Esophagus muscularis mucosa (tissue), 4 donors: ENCODE measurements around the gene LENG1. TPM values are rescaled to one million over a fixed set of nuclear protein-coding genes. Genes with fewer than 3 reads are reported as not detected.
A peak's percentile ranks its signal among the peaks of the same experiment; 100 is the strongest.

Experiments
- DNase-seq: peaks from one replicate; pipeline ENCODE4 v3.0.0-alpha.2; 2017; ENCODE audit errors: extremely low spot score
- H3K27ac ChIP-seq, 4 donors: fragments of 200-600 bp; sonication (generic); replicated peaks in 1 of 4; 1 replicate in 3 of 4; 2 replicates in 1 of 4; pipeline ENCODE4 v1.5.1; 2016 to 2019; ENCODE audit warnings: mild to moderate bottlenecking in 1 of 4
- H3K27me3 ChIP-seq, 4 donors: fragments of 200-600 bp; sonication (generic); one replicate each; pipeline versions ENCODE4 v1.5.1 to v1.6.0; 2016 to 2019
- H3K36me3 ChIP-seq, 4 donors: fragments of 200-600 bp; sonication (generic); one replicate each; pipeline ENCODE4 v1.5.1; 2016 to 2019
- H3K4me1 ChIP-seq, 4 donors: fragments of 200-600 bp; sonication (generic); one replicate each; pipeline ENCODE4 v1.5.1; 2016 to 2019
- H3K4me3 ChIP-seq, 4 donors: fragments of 200-600 bp; sonication (generic); 1 replicate in 2 of 4; 2 replicates in 2 of 4; pipeline ENCODE4 v1.5.1; 2016 to 2019; ENCODE audit warnings: mild to moderate bottlenecking in 4 of 4, moderate library complexity in 1 of 4
- H3K9me3 ChIP-seq, 4 donors: fragments of 200-600 bp; sonication (generic); 1 replicate in 3 of 4; 2 replicates in 1 of 4; pipeline ENCODE4 v1.5.1; 2016 to 2019
- CTCF ChIP-seq, 3 experiments: fragments of 200-600 bp in 2 of 3; fragments of 450-650 bp in 1 of 3; sonication (generic) in 2 of 3; IDR thresholded peaks; one replicate each; pipeline ENCODE4 v1.5.1; 2017 to 2019; ENCODE audit warnings: antibody characterized with exemption in 3 of 3, mild to moderate bottlenecking in 2 of 3, moderate library complexity in 1 of 3
- EP300 ChIP-seq: sonication (generic); formaldehyde crosslinking; IDR thresholded peaks from one replicate; pipeline ENCODE4 v1.6.1; 2017; ENCODE audit warnings: antibody characterized with exemption
- POLR2A ChIP-seq: fragments of 450-650 bp; IDR thresholded peaks from one replicate; pipeline ENCODE4 v1.6.1; 2017; ENCODE audit warnings: antibody characterized with exemption, moderate library complexity, mild to moderate bottlenecking, low read depth
- POLR2AphosphoS5 ChIP-seq, 2 donors: sonication (generic); formaldehyde crosslinking; IDR thresholded peaks; one replicate each; pipeline ENCODE4 v1.6.1; 2017; ENCODE audit warnings: antibody characterized with exemption in 2 of 2
- WGBS: methylation state at CpG from one replicate; pipeline ENCODE4 v1.1.5; 2018; 5-methylcytosine and 5-hydroxymethylcytosine counted together
- intact Hi-C: fragments of 100-400 bp; cut with DNase I; formaldehyde crosslinking; loops from one replicate; pipeline ENCODE4 v1.15.1; 2023
- total RNA-seq, 4 donors: library from RNA; depleted of rRNA; stranded (reverse); fragments of >200 nt; gene quantifications; one replicate each; pipeline versions ENCODE4 v1.1.0 to v1.2.1, GENCODE V29; 2016

LENG1 gene
- total RNA-seq, 4 donors from 2014 or later = 10.0 to 12.7 (median 11.5) TPM

GRCh38 chr19:54169149-54169740 lies 9.7 kb upstream of the LENG1 start:
- peaks cover 0 to 67% (median 15%) of the 10 kb centered on the region in 4 donors for H3K27me3 ChIP-seq
- no peak overlapping the region for H3K4me3 ChIP-seq
- peaks cover 10 to 25% (median 15%) of the 10 kb centered on the region in 4 donors for H3K4me1 ChIP-seq
- H3K36me3 ChIP-seq = no peaks in the 10 kb centered on the region
- H3K9me3 ChIP-seq = no peaks in the 10 kb centered on the region
- no peak for DNase-seq
- intact Hi-C loops = loop anchor here (5.0 kb wide), 1 partner anchor 33 kb away; the partner anchor contains the start of gene RPS9
- TF ChIP-seq CTCF (IDR thresholded peaks at IDR 0.05) (no peak), POLR2AphosphoS5 (IDR thresholded peaks at IDR 0.05) (no peak), POLR2A (no peak), EP300 (no peak)
- no peak overlapping the region for H3K27ac ChIP-seq
- 82% methylated on average over 21 of the region's 21 CpGs for WGBS

- 9% methylated on average over 11 of the region's 25 CpGs for WGBS
- H3K27me3 ChIP-seq = peaks cover 0 to 58% (median 13%) of the 10 kb centered on the region in 4 donors
- peaks cover 12 to 28% (median 18%) of the 10 kb centered on the region in 4 donors for H3K4me1 ChIP-seq
- DNase-seq = peak; percentile 97
- no peak for TF ChIP-seq POLR2AphosphoS5 (IDR thresholded peaks at IDR 0.05)
- TF ChIP-seq CTCF (IDR thresholded peaks at IDR 0.05) = peak; percentile 79 to 89 (median 81)
- intact Hi-C loops = loop anchor here (5.0 kb wide), 1 partner anchor 34 kb away; the partner anchor contains the start of gene RPS9
- H3K4me3 ChIP-seq = peak overlapping the region in 1 of 4 donors; percentile 7
- H3K27ac ChIP-seq = no peak overlapping the region
- no peaks in the 10 kb centered on the region for H3K36me3 ChIP-seq
- H3K9me3 ChIP-seq = no peaks in the 10 kb centered on the region
Observed at GRCh38 chr19:54168174-54168917, 8.8 kb upstream of the LENG1 start.

GRCh38 chr19:54165222-54165621 lies 5.7 kb upstream of the LENG1 start:
- Histone ChIP-seq H3K4me1 (peaks cover 37 to 50% (median 47%) of the 10 kb centered on the region in 4 donors), H3K27ac (no peak overlapping the region), H3K27me3 (peaks cover 0 to 39% (median 7%) of the 10 kb centered on the region in 4 donors), H3K4me3 (no peak overlapping the region), H3K9me3 (no peaks in the 10 kb centered on the region), H3K36me3 (no peaks in the 10 kb centered on the region)
- no peak for TF ChIP-seq POLR2A
- no peak for TF ChIP-seq CTCF (IDR thresholded peaks at IDR 0.05)
- TF ChIP-seq EP300 = no peak
- no peak for TF ChIP-seq POLR2AphosphoS5 (IDR thresholded peaks at IDR 0.05)
- no peak for DNase-seq
- intact Hi-C loops = loop anchor here (5.0 kb wide), 1 partner anchor 37 kb away; the partner anchor contains the start of gene RPS9
- WGBS = 90% methylated on average over 25 of the region's 25 CpGs

- H3K36me3 ChIP-seq = no peaks in the 10 kb centered on the region
- intact Hi-C loops = loop anchor here (5.0 kb wide), 1 partner anchor 38 kb away; the partner anchor contains the start of gene RPS9
- H3K4me1 ChIP-seq = peaks cover 39 to 53% (median 49%) of the 10 kb centered on the region in 4 donors
- no peak for TF ChIP-seq CTCF (IDR thresholded peaks at IDR 0.05)
- H3K4me3 ChIP-seq = peak overlapping the region in 2 of 4 donors; percentile 16 to 39
- no peaks in the 10 kb centered on the region for H3K9me3 ChIP-seq
- whole genome bisulfite sequencing = 14% methylated on average over 18 of the region's 37 CpGs
- H3K27ac ChIP-seq = no peak overlapping the region
- H3K27me3 ChIP-seq = peaks cover 0 to 39% (median 7%) of the 10 kb centered on the region in 4 donors
- DNase-seq = no peak
Observed at GRCh38 chr19:54164369-54165068, 5.0 kb upstream of the LENG1 start.
